HL-60 (cell line): ENCODE data around the gene LAMA3.

ENCODE experiments used
- DNase-seq, 2 experiments: peaks; one replicate each; pipeline ENCODE4 v3.0.0-alpha.2; 2010 to 2020; ENCODE audit warnings: low read depth in 1 of 2, low spot score in 1 of 2
- H3K27ac ChIP-seq: fragments of 250-450 bp; sonication (Bioruptor Pico); replicated peaks from 2 replicates; pipeline ENCODE4 v1.5.1; 2020; ENCODE audit warnings: mild to moderate bottlenecking, moderate library complexity
- H3K27me3 ChIP-seq: fragments of 250-450 bp; sonication (Bioruptor Pico); 2 replicates; pipeline ENCODE4 v1.5.1; 2021; ENCODE audit warnings: mild to moderate bottlenecking, moderate library complexity; ENCODE audit not compliant: insufficient read depth, poor library complexity, severe bottlenecking
- H3K4me3 ChIP-seq: replicated peaks from 2 replicates; pipeline ENCODE4 v1.5.1; 2011; ENCODE audit warnings: mild to moderate bottlenecking, control low read depth, low read length; ENCODE audit not compliant: insufficient read depth
- GABPA ChIP-seq: IDR thresholded peaks from 2 replicates; pipeline ENCODE4 v1.6.1; 2012; ENCODE audit warnings: low read depth
- POLR2AphosphoS5 ChIP-seq: IDR thresholded peaks from 2 replicates; pipeline ENCODE4 v1.6.1; 2012; ENCODE audit warnings: low read depth
- REST ChIP-seq: IDR thresholded peaks from 2 replicates; pipeline ENCODE4 v1.6.1; 2012; ENCODE audit warnings: low read depth; ENCODE audit not compliant: insufficient replicate concordance
- SPI1 ChIP-seq: IDR thresholded peaks from 2 replicates; pipeline ENCODE4 v1.6.1; 2012; ENCODE audit warnings: low read depth, mild to moderate bottlenecking, borderline replicate concordance
- TF ChIP-seq, protein P1 (sequence below): IDR thresholded peaks from one replicate; pipeline ENCODE4 v1.5.1; 2011; ENCODE audit warnings: low read length, control low read depth, inconsistent platforms; ENCODE audit not compliant: insufficient read depth

LAMA3 gene

GRCh38 chr18:23938901-23939341, 249.7 kb downstream of the LAMA3 start:
- TF ChIP-seq GABPA (no peak), REST (no peak), POLR2AphosphoS5 (no peak), SPI1 (no peak)
- TF ChIP-seq, protein P1, sequence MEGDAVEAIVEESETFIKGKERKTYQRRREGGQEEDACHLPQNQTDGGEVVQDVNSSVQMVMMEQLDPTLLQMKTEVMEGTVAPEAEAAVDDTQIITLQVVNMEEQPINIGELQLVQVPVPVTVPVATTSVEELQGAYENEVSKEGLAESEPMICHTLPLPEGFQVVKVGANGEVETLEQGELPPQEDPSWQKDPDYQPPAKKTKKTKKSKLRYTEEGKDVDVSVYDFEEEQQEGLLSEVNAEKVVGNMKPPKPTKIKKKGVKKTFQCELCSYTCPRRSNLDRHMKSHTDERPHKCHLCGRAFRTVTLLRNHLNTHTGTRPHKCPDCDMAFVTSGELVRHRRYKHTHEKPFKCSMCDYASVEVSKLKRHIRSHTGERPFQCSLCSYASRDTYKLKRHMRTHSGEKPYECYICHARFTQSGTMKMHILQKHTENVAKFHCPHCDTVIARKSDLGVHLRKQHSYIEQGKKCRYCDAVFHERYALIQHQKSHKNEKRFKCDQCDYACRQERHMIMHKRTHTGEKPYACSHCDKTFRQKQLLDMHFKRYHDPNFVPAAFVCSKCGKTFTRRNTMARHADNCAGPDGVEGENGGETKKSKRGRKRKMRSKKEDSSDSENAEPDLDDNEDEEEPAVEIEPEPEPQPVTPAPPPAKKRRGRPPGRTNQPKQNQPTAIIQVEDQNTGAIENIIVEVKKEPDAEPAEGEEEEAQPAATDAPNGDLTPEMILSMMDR = no peak
- no peak overlapping the region for H3K4me3 ChIP-seq
- H3K27me3 ChIP-seq = peaks cover 4% of the 10 kb centered on the region
- no peak for DNase-seq
- no peak overlapping the region for H3K27ac ChIP-seq

GRCh38 chr18:23939366-23939765, 250.1 kb downstream of the LAMA3 start:
- Histone ChIP-seq H3K27me3 (peaks cover 4% of the 10 kb centered on the region), H3K27ac (no peak overlapping the region), H3K4me3 (no peak overlapping the region)
- DNase-seq = no peak
- TF ChIP-seq GABPA = no peak
- TF ChIP-seq, protein P1 = no peak
- TF ChIP-seq REST = no peak
- no peak for TF ChIP-seq SPI1
- no peak for TF ChIP-seq POLR2AphosphoS5

GRCh38 chr18:23939896-23940295, 250.6 kb downstream of the LAMA3 start:
- Histone ChIP-seq H3K27me3 (peaks cover under 1% of the 10 kb centered on the region), H3K27ac (no peak overlapping the region), H3K4me3 (no peak overlapping the region)
- DNase-seq = no peak
- TF ChIP-seq REST (no peak), GABPA (no peak), SPI1 (no peak), POLR2AphosphoS5 (no peak)
- TF ChIP-seq, protein P1 = no peak
